ENCODE data around the gene SPOCK1. TPM values are rescaled to one million over a fixed set of nuclear protein-coding genes. Genes with fewer than 3 reads are reported as not detected.

SPOCK1 gene
- total RNA-seq, 1 experiment from 2014 or later: 10.9 TPM

- Histone ChIP-seq H3K4me1 (ENCODE audit: insufficient read depth, low read length) (no peaks in the 10 kb centered on the region; the same call in 1 of the 2 replicates), H2AK5ac (ENCODE audit: insufficient read length, low read length) (no peak overlapping the region), H4K8ac (replicated peaks; ENCODE audit: insufficient read length, low read depth, low read length) (no peak overlapping the region), H3K9ac (ENCODE audit: extremely low read depth, insufficient read length, low read length) (no peak overlapping the region), H3K27me3 (ENCODE audit: insufficient read depth, low read length) (no peaks in the 10 kb centered on the region), H2BK20ac (ENCODE audit: low read depth, low read length, poor library complexity, severe bottlenecking) (no peak overlapping the region), H3K27ac (ENCODE audit: insufficient read length, low read depth, low read length) (no peak overlapping the region), H3K79me1 (ENCODE audit: insufficient read depth, low read depth, low read length, poor library complexity, severe bottlenecking) (no peaks in the 10 kb centered on the region), H3K14ac (ENCODE audit: insufficient read depth, low read length) (no peak overlapping the region), H2BK120ac (ENCODE audit: low read depth, low read length, poor library complexity, severe bottlenecking) (no peak overlapping the region), H2AFZ (ENCODE audit: low read length) (no peak overlapping the region), H4K20me1 (ENCODE audit: control insufficient read depth, insufficient read depth, insufficient read length) (no peaks in the 10 kb centered on the region), H3K18ac (ENCODE audit: insufficient read length, low read depth, low read length) (no peak overlapping the region), H3K23me2 (ENCODE audit: insufficient read length, low read depth, low read length, poor library complexity, severe bottlenecking) (no peaks in the 10 kb centered on the region), H3K23ac (ENCODE audit: insufficient read length, low read depth, low read length) (no peak overlapping the region), H3K9me3 (ENCODE audit: control insufficient read depth, low read depth, low read length) (no peaks in the 10 kb centered on the region), H3K4me2 (ENCODE audit: insufficient read depth, insufficient read length, low read length) (no peak overlapping the region), H2BK15ac (ENCODE audit: low read depth, low read length) (no peak overlapping the region), H3K79me2 (ENCODE audit: insufficient read depth, low read length) (no peaks in the 10 kb centered on the region), H3K56ac (ENCODE audit: insufficient read length, low read depth, low read length) (no peak overlapping the region), H2BK5ac (ENCODE audit: insufficient read length, low read length) (no peak overlapping the region), H4K91ac (ENCODE audit: insufficient read length, low read depth, low read length) (no peak overlapping the region), H2BK12ac (ENCODE audit: insufficient read length, low read depth, low read length) (no peak overlapping the region), H4K5ac (ENCODE audit: insufficient read length, low read depth, low read length) (no peak overlapping the region), H3T11ph (ENCODE audit: low read length) (no peak overlapping the region), H3K4ac (ENCODE audit: low read depth, low read length) (no peak overlapping the region)
- no peaks in the 10 kb centered on the region; a peak in 1 of 4 replicates for H3K4me1 Mint-ChIP-seq
- no peak for DNase-seq
- WGBS (ENCODE audit: extremely low coverage, insufficient read length, low lambda C conversion rate): no CpG with 5 or more reads among the region's 4 CpGs
- no peak overlapping the region for H3K4me3 Mint-ChIP-seq
- TF ChIP-seq, protein P1, sequence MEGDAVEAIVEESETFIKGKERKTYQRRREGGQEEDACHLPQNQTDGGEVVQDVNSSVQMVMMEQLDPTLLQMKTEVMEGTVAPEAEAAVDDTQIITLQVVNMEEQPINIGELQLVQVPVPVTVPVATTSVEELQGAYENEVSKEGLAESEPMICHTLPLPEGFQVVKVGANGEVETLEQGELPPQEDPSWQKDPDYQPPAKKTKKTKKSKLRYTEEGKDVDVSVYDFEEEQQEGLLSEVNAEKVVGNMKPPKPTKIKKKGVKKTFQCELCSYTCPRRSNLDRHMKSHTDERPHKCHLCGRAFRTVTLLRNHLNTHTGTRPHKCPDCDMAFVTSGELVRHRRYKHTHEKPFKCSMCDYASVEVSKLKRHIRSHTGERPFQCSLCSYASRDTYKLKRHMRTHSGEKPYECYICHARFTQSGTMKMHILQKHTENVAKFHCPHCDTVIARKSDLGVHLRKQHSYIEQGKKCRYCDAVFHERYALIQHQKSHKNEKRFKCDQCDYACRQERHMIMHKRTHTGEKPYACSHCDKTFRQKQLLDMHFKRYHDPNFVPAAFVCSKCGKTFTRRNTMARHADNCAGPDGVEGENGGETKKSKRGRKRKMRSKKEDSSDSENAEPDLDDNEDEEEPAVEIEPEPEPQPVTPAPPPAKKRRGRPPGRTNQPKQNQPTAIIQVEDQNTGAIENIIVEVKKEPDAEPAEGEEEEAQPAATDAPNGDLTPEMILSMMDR (conservative IDR thresholded peaks at IDR 0.05): no peak
- H3K9me3 Mint-ChIP-seq: no peaks in the 10 kb centered on the region
- H3K27ac Mint-ChIP-seq: no peak overlapping the region
- peaks cover 3% of the 10 kb centered on the region for H3K27me3 Mint-ChIP-seq (ENCODE audit: low read depth)
- no peaks in the 10 kb centered on the region for H3K36me3 Mint-ChIP-seq (ENCODE audit: insufficient read depth in 1 of 3, low read depth in 3 of 3)
These were observed 52.5 kb downstream of the SPOCK1 start for GRCh38 chr5:137446615-137447014.

Measured in H9 (cell line).